ENCODE measurements around the gene CHMP4A. TPM values are rescaled to one million over a fixed set of nuclear protein-coding genes. Genes with fewer than 3 reads are reported as not detected.

The CHMP4A gene
- total and polyA plus RNA-seq, 11 donors = 20.2 to 72.8 (median 34.5) TPM

- TF ChIP-seq, protein P1, sequence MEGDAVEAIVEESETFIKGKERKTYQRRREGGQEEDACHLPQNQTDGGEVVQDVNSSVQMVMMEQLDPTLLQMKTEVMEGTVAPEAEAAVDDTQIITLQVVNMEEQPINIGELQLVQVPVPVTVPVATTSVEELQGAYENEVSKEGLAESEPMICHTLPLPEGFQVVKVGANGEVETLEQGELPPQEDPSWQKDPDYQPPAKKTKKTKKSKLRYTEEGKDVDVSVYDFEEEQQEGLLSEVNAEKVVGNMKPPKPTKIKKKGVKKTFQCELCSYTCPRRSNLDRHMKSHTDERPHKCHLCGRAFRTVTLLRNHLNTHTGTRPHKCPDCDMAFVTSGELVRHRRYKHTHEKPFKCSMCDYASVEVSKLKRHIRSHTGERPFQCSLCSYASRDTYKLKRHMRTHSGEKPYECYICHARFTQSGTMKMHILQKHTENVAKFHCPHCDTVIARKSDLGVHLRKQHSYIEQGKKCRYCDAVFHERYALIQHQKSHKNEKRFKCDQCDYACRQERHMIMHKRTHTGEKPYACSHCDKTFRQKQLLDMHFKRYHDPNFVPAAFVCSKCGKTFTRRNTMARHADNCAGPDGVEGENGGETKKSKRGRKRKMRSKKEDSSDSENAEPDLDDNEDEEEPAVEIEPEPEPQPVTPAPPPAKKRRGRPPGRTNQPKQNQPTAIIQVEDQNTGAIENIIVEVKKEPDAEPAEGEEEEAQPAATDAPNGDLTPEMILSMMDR (IDR thresholded peaks at IDR 0.05) = no peak
- no peak for TF ChIP-seq POLR2A (IDR thresholded peaks at IDR 0.05)
- H3K27ac ChIP-seq = no peak overlapping the region
- 91 to 94% (median 92%) methylated on average over 10 to 12 of the region's 12 CpGs for WGBS, 4 donors
- peaks cover 0 to 17% (median 10%) of the 10 kb centered on the region in 12 donors for H3K4me1 ChIP-seq
- intact Hi-C loops (cut with DNase I) = no loop called here
- H3K4me3 ChIP-seq = no peak overlapping the region
- no peak for ATAC-seq
- H3K36me3 ChIP-seq = peaks cover 0 to 88% (median 50%) of the 10 kb centered on the region in 9 donors
- H3K27me3 ChIP-seq = no peaks in the 10 kb centered on the region
- no peak for DNase-seq
- no peaks in the 10 kb centered on the region for H3K9me3 ChIP-seq
Observed at GRCh38 chr14:24177041-24177825, 36.1 kb downstream of the CHMP4A start.

GRCh38 chr14:24176599-24176998, 36.7 kb downstream of the CHMP4A start:
- H3K9me3 ChIP-seq = no peaks in the 10 kb centered on the region
- peaks cover 0 to 83% (median 47%) of the 10 kb centered on the region in 9 donors for H3K36me3 ChIP-seq
- DNase-seq (no peak), ATAC-seq (no peak)
- no peaks in the 10 kb centered on the region for H3K27me3 ChIP-seq
- H3K27ac ChIP-seq = no peak overlapping the region
- TF ChIP-seq, protein P1 (IDR thresholded peaks at IDR 0.05) = no peak
- TF ChIP-seq POLR2A (IDR thresholded peaks at IDR 0.05) = no peak
- no peak overlapping the region for H3K4me3 ChIP-seq
- intact Hi-C loops (cut with DNase I) = no loop called here
- H3K4me1 ChIP-seq = peaks cover 0 to 23% (median 14%) of the 10 kb centered on the region in 12 donors
- 93 to 100% (median 97%) methylated on average over 5 of the region's 5 CpGs for WGBS, 4 donors

DNA sequence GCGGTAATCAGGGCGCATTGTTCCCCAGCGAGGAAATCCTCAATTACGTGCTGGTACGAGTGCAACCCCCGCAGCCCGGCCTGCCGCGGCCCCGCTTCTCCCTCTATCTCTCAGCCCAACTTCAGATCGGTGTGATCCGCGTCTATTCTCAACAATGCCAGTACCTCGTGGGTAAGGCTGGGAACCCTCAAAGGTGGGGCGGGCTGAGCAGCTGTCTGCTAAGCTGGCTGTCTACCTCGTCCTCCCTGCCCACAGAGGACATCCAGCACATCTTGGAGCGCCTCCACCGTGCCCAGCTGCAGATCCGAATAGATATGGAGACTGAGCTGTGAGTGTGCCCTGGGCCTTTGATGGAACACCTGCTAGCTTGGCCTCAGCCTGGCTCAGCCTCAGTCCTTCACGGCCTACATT, 40.4 kb downstream of the CHMP4A start:
- no peak overlapping the region for H3K27ac ChIP-seq
- WGBS, 4 donors = 67 to 90% (median 80%) methylated on average over 19 to 20 of the region's 20 CpGs

More for the DNA sequence above, 40.4 kb downstream of the CHMP4A start:
- Histone ChIP-seq H3K4me1 (peaks cover 0 to 21% (median 7%) of the 10 kb centered on the region in 12 donors), H3K9me3 (no peaks in the 10 kb centered on the region), H3K27me3 (no peaks in the 10 kb centered on the region), H3K4me3 (peak overlapping the region in 2 of 12 donors; percentile 47 to 52), H3K36me3 (peaks cover 0 to 71% (median 45%) of the 10 kb centered on the region in 9 donors)
- peak in 1 of 5 donors; percentile 58 for DNase-seq
- no peak for ATAC-seq
- intact Hi-C loops (cut with DNase I) = no loop called here
- TF ChIP-seq POLR2A (IDR thresholded peaks at IDR 0.05) = no peak
- TF ChIP-seq, protein P1 (IDR thresholded peaks at IDR 0.05) = no peak
